Memory B cell (primary cell): ENCODE results near the gene CA10.

Experiments
- ATAC-seq: fragments of 150-1000 bp; cut with Tn5 transposase; 2 replicates; pipeline ENCODE4 v1.10.0; 2021; ENCODE audit warnings: low read depth, mild to moderate bottlenecking, moderate library complexity
- DNase-seq, 2 donors: peaks; one replicate each; pipeline ENCODE4 v3.0.0; 2022; ENCODE audit warnings: low spot score in 2 of 2
- H3K27ac Mint-ChIP-seq: one replicate; pipeline ENCODE4 v1.8.0; 2022; ENCODE audit warnings: mild to moderate bottlenecking, moderate library complexity, mixed read lengths
- H3K27me3 Mint-ChIP-seq: one replicate; pipeline ENCODE4 v1.8.0; 2022; ENCODE audit warnings: mixed read lengths
- H3K36me3 Mint-ChIP-seq: one replicate; pipeline ENCODE4 v1.8.0; 2022; ENCODE audit warnings: mild to moderate bottlenecking, mixed read lengths
- H3K4me1 Mint-ChIP-seq: one replicate; pipeline ENCODE4 v1.8.0; 2022; ENCODE audit warnings: mixed read lengths
- H3K4me3 Mint-ChIP-seq: one replicate; pipeline ENCODE4 v1.8.0; 2022; ENCODE audit warnings: mild to moderate bottlenecking, moderate library complexity, mixed read lengths
- H3K9me3 Mint-ChIP-seq: one replicate; pipeline ENCODE4 v1.8.0; 2022; ENCODE audit warnings: mixed read lengths

The CA10 gene

DNA sequence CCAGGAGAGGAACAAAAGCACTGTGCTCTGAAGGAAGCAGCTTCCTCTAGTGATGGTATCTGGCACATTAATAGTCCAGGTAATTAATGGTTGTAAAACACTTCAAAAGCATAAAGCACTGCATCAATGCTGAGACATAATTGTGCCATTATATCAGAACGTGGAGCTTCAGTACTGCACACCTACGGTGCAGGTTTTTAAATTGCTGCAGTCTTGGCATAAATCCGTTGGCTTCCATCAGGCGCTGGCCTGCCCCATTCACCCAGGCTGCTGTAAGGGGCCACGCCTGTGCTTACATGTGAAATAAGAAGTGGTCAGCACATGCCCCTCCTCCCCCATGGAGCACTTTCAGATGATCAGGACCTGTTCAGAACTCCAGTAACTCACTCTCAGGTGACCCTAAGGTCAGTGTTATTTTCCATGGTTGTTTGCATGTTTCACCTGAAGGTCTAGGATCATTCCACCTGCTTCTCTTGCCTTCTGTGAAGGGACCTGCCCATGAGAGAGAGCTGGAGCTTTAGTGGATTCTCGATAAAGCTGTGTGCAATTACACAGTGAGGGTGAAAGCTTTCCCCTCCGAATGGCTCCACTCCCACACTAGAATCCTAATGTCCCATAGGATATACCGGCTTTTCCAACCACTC is 345.3 kb downstream of the CA10 start:
- ATAC-seq (no peak), DNase-seq (no peak)
- Mint-ChIP-seq H3K4me1 (no peaks in the 10 kb centered on the region), H3K27me3 (peaks cover 2% of the 10 kb centered on the region), H3K4me3 (no peak overlapping the region), H3K9me3 (no peaks in the 10 kb centered on the region), H3K27ac (no peak overlapping the region), H3K36me3 (no peaks in the 10 kb centered on the region)

- ATAC-seq: no peak
- Mint-ChIP-seq H3K4me1 (no peaks in the 10 kb centered on the region), H3K4me3 (no peak overlapping the region), H3K9me3 (peaks cover 6% of the 10 kb centered on the region), H3K27me3 (peaks cover 3% of the 10 kb centered on the region), H3K36me3 (no peaks in the 10 kb centered on the region), H3K27ac (no peak overlapping the region)
- no peak for DNase-seq
Observed at GRCh38 chr17:51807460-51807859, 351.1 kb downstream of the CA10 start.

DNA sequence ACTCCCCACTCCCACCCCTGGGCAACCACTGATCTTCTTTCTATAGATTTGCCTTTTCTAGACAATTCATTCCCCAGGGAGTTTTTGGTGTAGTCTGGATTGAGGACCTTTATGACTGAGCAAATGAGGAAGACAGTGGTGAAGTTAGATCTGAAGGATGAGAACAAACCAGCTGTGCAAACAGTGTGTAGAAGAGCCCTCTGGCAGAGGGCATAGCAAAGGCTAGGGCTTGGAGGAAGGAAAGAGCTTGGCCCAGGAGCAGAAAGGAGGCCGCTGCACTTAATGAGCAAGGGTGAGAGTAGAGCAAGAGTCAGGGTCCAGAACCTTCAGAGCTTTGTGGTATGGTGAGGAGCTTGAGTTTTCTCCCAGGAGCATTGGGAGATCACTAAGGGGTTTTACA is 352.7 kb downstream of the CA10 start:
- Mint-ChIP-seq H3K27me3 (peaks cover 3% of the 10 kb centered on the region), H3K36me3 (no peaks in the 10 kb centered on the region), H3K4me1 (no peaks in the 10 kb centered on the region), H3K9me3 (peaks cover 6% of the 10 kb centered on the region), H3K4me3 (no peak overlapping the region), H3K27ac (no peak overlapping the region)
- ATAC-seq: no peak
- DNase-seq: no peak

DNA sequence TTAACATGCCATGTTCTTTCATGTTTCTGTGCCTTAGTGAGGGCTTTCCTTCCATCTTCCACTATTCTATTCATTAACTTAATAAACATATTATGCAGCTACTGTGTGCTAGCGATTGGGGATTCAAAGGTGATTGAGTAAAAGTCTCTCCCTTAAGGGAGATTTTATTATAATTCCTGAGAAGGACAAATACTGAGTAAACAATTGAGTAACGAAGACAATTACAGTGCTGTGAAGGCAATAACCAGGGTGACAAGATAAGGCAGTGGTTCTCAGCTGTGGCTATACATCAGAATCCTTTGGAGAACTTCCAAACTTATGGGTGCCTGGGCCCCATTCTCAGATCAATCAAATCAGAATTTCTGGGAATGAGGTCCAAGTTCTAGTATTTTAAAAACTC is 353.3 kb downstream of the CA10 start:
- Mint-ChIP-seq H3K27ac (no peak overlapping the region), H3K4me1 (no peaks in the 10 kb centered on the region), H3K36me3 (no peaks in the 10 kb centered on the region), H3K9me3 (peaks cover 6% of the 10 kb centered on the region), H3K27me3 (peaks cover 3% of the 10 kb centered on the region), H3K4me3 (no peak overlapping the region)
- ATAC-seq (no peak), DNase-seq (no peak)

GRCh38 chr17:51803161-51803560 is 355.4 kb downstream of the CA10 start:
- Mint-ChIP-seq H3K27me3 (peaks cover 1% of the 10 kb centered on the region), H3K27ac (no peak overlapping the region), H3K4me1 (no peaks in the 10 kb centered on the region), H3K9me3 (peaks cover 6% of the 10 kb centered on the region), H3K36me3 (no peaks in the 10 kb centered on the region), H3K4me3 (no peak overlapping the region)
- no peak for ATAC-seq
- no peak for DNase-seq

DNA sequence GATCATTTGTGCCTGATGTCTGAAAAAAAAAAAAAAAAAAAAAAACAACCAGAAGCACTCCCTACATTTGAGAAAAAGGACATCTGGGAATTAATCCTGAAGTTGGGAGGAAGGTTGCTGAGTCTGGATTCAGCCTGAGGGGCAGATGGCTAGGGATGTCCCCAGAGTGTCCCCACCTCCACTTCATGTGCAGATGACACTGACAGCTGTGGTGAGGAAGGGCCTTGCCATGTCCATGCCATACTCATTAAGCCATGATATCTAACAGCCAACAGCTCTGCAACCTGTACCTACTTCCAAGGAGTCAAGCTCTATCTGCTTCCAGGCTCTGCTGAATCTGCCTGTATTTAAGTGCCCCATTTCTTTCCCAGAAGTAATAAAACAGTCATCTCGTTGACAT is 356.0 kb downstream of the CA10 start:
- H3K27me3 Mint-ChIP-seq: peaks cover 1% of the 10 kb centered on the region
- peaks cover 4% of the 10 kb centered on the region for H3K9me3 Mint-ChIP-seq
- DNase-seq (no peak), ATAC-seq (no peak)
- no peak overlapping the region for H3K4me3 Mint-ChIP-seq
- H3K27ac Mint-ChIP-seq: no peak overlapping the region
- no peaks in the 10 kb centered on the region for H3K4me1 Mint-ChIP-seq
- H3K36me3 Mint-ChIP-seq: no peaks in the 10 kb centered on the region

GRCh38 chr17:51801626-51802025 is 356.9 kb downstream of the CA10 start:
- no peaks in the 10 kb centered on the region for H3K36me3 Mint-ChIP-seq
- no peak for ATAC-seq
- H3K27ac Mint-ChIP-seq: no peak overlapping the region
- H3K4me3 Mint-ChIP-seq: no peak overlapping the region
- H3K27me3 Mint-ChIP-seq: peaks cover 1% of the 10 kb centered on the region
- H3K9me3 Mint-ChIP-seq: peaks cover 3% of the 10 kb centered on the region
- no peaks in the 10 kb centered on the region for H3K4me1 Mint-ChIP-seq
- DNase-seq: no peak

DNA sequence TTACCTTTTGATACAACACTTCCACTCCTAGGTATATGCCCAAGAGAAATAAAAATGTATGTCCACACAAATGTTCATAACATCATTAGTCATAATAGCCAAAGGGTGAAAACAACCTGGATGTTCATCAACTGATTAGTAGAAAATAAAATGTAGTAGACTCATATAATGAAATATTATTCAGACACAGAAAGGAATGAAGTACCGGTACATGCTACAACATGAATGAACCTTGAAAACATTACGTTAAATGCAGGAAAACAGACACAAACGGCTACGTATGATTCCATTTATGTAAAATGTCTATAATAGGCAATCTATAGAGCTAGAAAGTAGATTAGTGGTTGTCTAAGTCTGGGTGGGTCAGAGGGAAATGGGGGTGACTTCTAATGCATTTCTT is 358.5 kb downstream of the CA10 start:
- no peak for ATAC-seq
- no peaks in the 10 kb centered on the region for H3K36me3 Mint-ChIP-seq
- no peaks in the 10 kb centered on the region for H3K27me3 Mint-ChIP-seq
- no peak for DNase-seq
- H3K27ac Mint-ChIP-seq: no peak overlapping the region
- no peaks in the 10 kb centered on the region for H3K4me1 Mint-ChIP-seq
- no peak overlapping the region for H3K4me3 Mint-ChIP-seq
- peaks cover 2% of the 10 kb centered on the region for H3K9me3 Mint-ChIP-seq

GRCh38 chr17:51799240-51799639 is 359.3 kb downstream of the CA10 start:
- no peaks in the 10 kb centered on the region for H3K27me3 Mint-ChIP-seq
- ATAC-seq: no peak
- no peak overlapping the region for H3K27ac Mint-ChIP-seq
- H3K4me1 Mint-ChIP-seq: no peaks in the 10 kb centered on the region
- H3K9me3 Mint-ChIP-seq: peaks cover under 1% of the 10 kb centered on the region
- H3K4me3 Mint-ChIP-seq: no peak overlapping the region
- DNase-seq: no peak
- H3K36me3 Mint-ChIP-seq: no peaks in the 10 kb centered on the region

GRCh38 chr17:51797150-51797549 is 361.4 kb downstream of the CA10 start:
- ATAC-seq (no peak), DNase-seq (no peak)
- H3K27me3 Mint-ChIP-seq: no peaks in the 10 kb centered on the region
- no peak overlapping the region for H3K4me3 Mint-ChIP-seq
- H3K4me1 Mint-ChIP-seq: no peaks in the 10 kb centered on the region
- H3K9me3 Mint-ChIP-seq: no peaks in the 10 kb centered on the region
- H3K27ac Mint-ChIP-seq: no peak overlapping the region
- no peaks in the 10 kb centered on the region for H3K36me3 Mint-ChIP-seq

DNA sequence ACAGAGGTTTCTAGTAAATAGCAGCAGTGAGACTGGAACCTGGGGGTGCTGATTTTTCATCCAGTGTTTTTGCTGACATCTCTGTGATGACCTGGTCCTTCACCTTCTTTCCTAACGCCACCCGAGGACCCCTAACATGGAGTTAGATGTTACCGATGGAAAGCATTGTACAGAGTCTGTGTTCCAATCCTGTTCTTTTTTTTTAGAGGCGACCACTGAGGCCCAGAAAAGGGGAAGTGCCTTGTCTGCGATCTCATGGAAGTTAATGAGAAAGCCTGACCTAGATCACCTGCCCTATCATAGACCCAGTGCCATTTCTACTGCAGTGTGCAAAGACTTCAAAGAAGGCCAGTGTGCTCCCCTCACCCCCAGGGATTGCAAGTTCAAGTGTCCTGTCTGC is 362.5 kb downstream of the CA10 start:
- ATAC-seq (no peak), DNase-seq (no peak)
- Mint-ChIP-seq H3K36me3 (no peaks in the 10 kb centered on the region), H3K4me1 (no peaks in the 10 kb centered on the region), H3K27ac (no peak overlapping the region), H3K27me3 (no peaks in the 10 kb centered on the region), H3K4me3 (no peak overlapping the region), H3K9me3 (no peaks in the 10 kb centered on the region)

DNA sequence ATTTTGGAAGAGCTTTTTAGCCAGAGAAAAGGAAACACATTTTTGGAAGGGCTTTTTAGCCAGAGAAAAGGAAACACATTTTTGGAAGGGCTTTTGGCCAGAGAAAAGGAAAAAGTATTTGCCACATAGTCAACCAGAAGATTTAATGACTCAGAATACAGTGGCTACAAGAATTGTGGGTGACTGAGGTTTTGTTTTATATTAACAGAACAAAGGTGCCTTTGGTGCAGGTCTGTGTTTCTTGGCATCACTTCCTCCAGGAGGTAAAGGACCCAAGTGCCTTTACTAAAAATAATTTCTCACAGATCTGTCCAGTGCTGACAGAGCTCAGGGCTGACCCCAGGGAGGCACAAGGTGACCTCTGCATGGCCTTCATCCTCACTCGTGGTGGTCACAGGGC is 363.1 kb downstream of the CA10 start:
- ATAC-seq (no peak), DNase-seq (no peak)
- Mint-ChIP-seq H3K27ac (no peak overlapping the region), H3K9me3 (no peaks in the 10 kb centered on the region), H3K27me3 (peaks cover under 1% of the 10 kb centered on the region), H3K4me1 (no peaks in the 10 kb centered on the region), H3K36me3 (no peaks in the 10 kb centered on the region), H3K4me3 (no peak overlapping the region)

GRCh38 chr17:51794466-51794865 is 364.0 kb downstream of the CA10 start:
- ATAC-seq (no peak), DNase-seq (no peak)
- Mint-ChIP-seq H3K27ac (no peak overlapping the region), H3K9me3 (peaks cover 1% of the 10 kb centered on the region), H3K4me3 (no peak overlapping the region), H3K4me1 (no peaks in the 10 kb centered on the region), H3K27me3 (peaks cover 5% of the 10 kb centered on the region), H3K36me3 (no peaks in the 10 kb centered on the region)

DNA sequence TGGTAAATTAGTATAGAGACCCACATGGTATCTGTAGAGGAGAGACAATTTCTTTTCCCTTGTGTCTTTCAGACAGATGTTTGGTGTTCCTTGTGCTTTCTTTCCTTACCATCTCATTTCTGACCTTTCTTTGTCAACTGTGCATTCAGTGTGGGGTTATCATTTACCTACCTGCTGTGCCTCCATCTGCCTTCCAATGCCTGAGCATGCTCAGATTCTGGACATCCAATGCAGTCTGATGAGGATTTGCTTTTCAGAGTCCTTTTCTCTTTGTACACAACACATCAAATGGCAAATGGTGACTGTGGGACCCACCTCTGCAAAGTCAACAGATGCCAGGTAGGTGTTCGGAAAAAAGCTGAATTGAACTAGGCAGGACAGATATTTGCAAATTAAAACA is 364.8 kb downstream of the CA10 start:
- Mint-ChIP-seq H3K4me1 (no peaks in the 10 kb centered on the region), H3K9me3 (peaks cover 1% of the 10 kb centered on the region)

DNA sequence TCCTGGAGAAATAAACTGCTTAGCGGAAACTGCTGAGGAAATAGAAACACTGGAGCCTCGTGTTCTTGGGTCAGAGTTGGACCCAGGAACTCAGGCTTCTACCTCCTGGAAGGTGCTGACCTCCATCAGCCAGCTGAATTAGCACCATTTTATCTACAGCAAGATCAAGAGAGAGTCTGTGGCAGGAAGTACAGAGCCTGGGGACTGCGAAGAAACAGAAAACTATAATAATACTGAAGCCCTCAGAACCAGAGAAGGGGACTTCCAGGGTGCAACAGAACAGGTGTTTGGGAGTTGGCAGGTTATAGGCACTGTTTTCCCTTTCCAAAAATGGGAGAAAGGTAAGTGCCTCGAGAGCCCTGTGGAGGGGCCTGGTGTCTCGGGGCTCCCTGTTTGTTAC is 379.7 kb downstream of the CA10 start:
- H3K27ac Mint-ChIP-seq: no peak overlapping the region
- H3K4me3 Mint-ChIP-seq: no peak overlapping the region
- ATAC-seq (no peak), DNase-seq (no peak)
- H3K4me1 Mint-ChIP-seq: no peaks in the 10 kb centered on the region
- peaks cover 2% of the 10 kb centered on the region for H3K27me3 Mint-ChIP-seq
- no peaks in the 10 kb centered on the region for H3K9me3 Mint-ChIP-seq
- no peaks in the 10 kb centered on the region for H3K36me3 Mint-ChIP-seq

More for the DNA sequence above, 364.8 kb downstream of the CA10 start:
- DNase-seq: no peak
- H3K27me3 Mint-ChIP-seq: peaks cover 5% of the 10 kb centered on the region
- no peaks in the 10 kb centered on the region for H3K36me3 Mint-ChIP-seq
- H3K4me3 Mint-ChIP-seq: no peak overlapping the region
- no peak overlapping the region for H3K27ac Mint-ChIP-seq
- no peak for ATAC-seq
